ENCODE data around the gene LRATD1.
A peak's percentile ranks its signal among the peaks of the same experiment; 100 is the strongest.

Gene LRATD1

GRCh38 chr2:14633461-14634181 lies 1.1 kb downstream of the LRATD1 start:
- TF ChIP-seq CTCF (conservative IDR thresholded peaks at IDR 0.05): no peak
- H3K27ac ChIP-seq: peak overlapping the region; percentile 95

- no peak for TF ChIP-seq CTCF (conservative IDR thresholded peaks at IDR 0.05)
- H3K27ac ChIP-seq: peak overlapping the region; percentile 95
Measured at GRCh38 chr2:14634182-14634488, 1.6 kb downstream of the LRATD1 start.

- peak overlapping the region; percentile 95 for H3K27ac ChIP-seq
- peak; percentile 92 for TF ChIP-seq CTCF (conservative IDR thresholded peaks at IDR 0.05)
Measured at GRCh38 chr2:14634489-14635390, 2.2 kb downstream of the LRATD1 start.

GRCh38 chr2:14635391-14635871 lies 2.9 kb downstream of the LRATD1 start:
- peak; percentile 28 for TF ChIP-seq CTCF (conservative IDR thresholded peaks at IDR 0.05)
- H3K27ac ChIP-seq: peak overlapping the region; percentile 95

GRCh38 chr2:14638488-14638887 lies 6.0 kb downstream of the LRATD1 start:
- no peak overlapping the region for H3K27ac ChIP-seq
- no peak for TF ChIP-seq CTCF (conservative IDR thresholded peaks at IDR 0.05)

- no peak for TF ChIP-seq CTCF (conservative IDR thresholded peaks at IDR 0.05)
- no peak overlapping the region for H3K27ac ChIP-seq
Measured at GRCh38 chr2:14641116-14641515, 8.6 kb downstream of the LRATD1 start.

- no peak overlapping the region for H3K27ac ChIP-seq
- TF ChIP-seq CTCF (conservative IDR thresholded peaks at IDR 0.05): peak; percentile 24; the same call in 1 of the 2 replicates
Measured at GRCh38 chr2:14642499-14642898, 10.0 kb downstream of the LRATD1 start.
